ENCODE results near the gene CAPN13. TPM values are rescaled to one million over a fixed set of nuclear protein-coding genes. Genes with fewer than 3 reads are reported as not detected.
"Not testable (repeated sequence)": the region's sequence is repeated elsewhere in the genome, so short reads cannot be mapped to it uniquely, and the experiment has no call there.

The CAPN13 gene
- total and polyA plus RNA-seq, 3 donors from 2014 or later: 0.57 to 2.7 (median 2.2) TPM

- no peak for TF ChIP-seq CTCF (IDR thresholded peaks at IDR 0.05)
- TF ChIP-seq POLR2A (IDR thresholded peaks at IDR 0.05): no peak
- H3K9me3 ChIP-seq: no peaks in the 10 kb centered on the region
- 78 to 85% methylated on average over 3 of the region's 3 CpGs for WGBS, 2 donors
- no peak overlapping the region for H3K27ac ChIP-seq
- H3K4me3 ChIP-seq: no peak overlapping the region
- no peaks in the 10 kb centered on the region for H3K27me3 ChIP-seq
- DNase-seq: no peak
- intact Hi-C loops (cut with DNase I; ENCODE audit: low total_unique reads): loop anchor here (10.0 kb wide), 3 partner anchors 470 to 530 kb away; partner anchors contain the start of gene LBH
- H3K4me1 ChIP-seq: no peaks in the 10 kb centered on the region
- H3K36me3 ChIP-seq (ENCODE audit: low read depth, missing control alignments): no peaks in the 10 kb centered on the region
These were observed 102.8 kb downstream of the CAPN13 start for GRCh38 chr2:30704309-30705020.

- Histone ChIP-seq H3K36me3 (ENCODE audit: low read depth, missing control alignments) (no peaks in the 10 kb centered on the region), H3K4me1 (no peaks in the 10 kb centered on the region), H3K27ac (no peak overlapping the region), H3K27me3 (no peaks in the 10 kb centered on the region), H3K9me3 (no peaks in the 10 kb centered on the region), H3K4me3 (no peak overlapping the region)
- WGBS, 2 donors: 89 to 100% methylated on average over 1 of the region's 1 CpG
- DNase-seq: no peak
- TF ChIP-seq POLR2A (IDR thresholded peaks at IDR 0.05) (no peak), CTCF (IDR thresholded peaks at IDR 0.05) (no peak)
- intact Hi-C loops (cut with DNase I; ENCODE audit: low total_unique reads): loop anchor here (10.0 kb wide), 3 partner anchors 468 to 528 kb away; partner anchors contain the start of gene LBH
These were observed 104.6 kb downstream of the CAPN13 start for GRCh38 chr2:30702694-30703093.

GRCh38 chr2:30701782-30702181, 105.5 kb downstream of the CAPN13 start:
- H3K27me3 ChIP-seq: no peaks in the 10 kb centered on the region
- H3K4me3 ChIP-seq: no peak overlapping the region
- no peak for DNase-seq
- TF ChIP-seq CTCF (IDR thresholded peaks at IDR 0.05): no peak
- TF ChIP-seq POLR2A (IDR thresholded peaks at IDR 0.05): no peak
- no peaks in the 10 kb centered on the region for H3K9me3 ChIP-seq
- H3K4me1 ChIP-seq: no peaks in the 10 kb centered on the region
- no peak overlapping the region for H3K27ac ChIP-seq
- no peaks in the 10 kb centered on the region for H3K36me3 ChIP-seq (ENCODE audit: low read depth, missing control alignments)
- WGBS, 2 donors: 65 to 69% methylated on average over 2 of the region's 2 CpGs
- intact Hi-C loops (cut with DNase I; ENCODE audit: low total_unique reads): loop anchor here (10.0 kb wide), 3 partner anchors 467 to 527 kb away; partner anchors contain the start of gene LBH

- H3K9me3 ChIP-seq; DNase-seq; H3K27ac ChIP-seq; H3K36me3 ChIP-seq (ENCODE audit: low read depth, missing control alignments); intact Hi-C loops (cut with DNase I; ENCODE audit: low total_unique reads); H3K4me3 ChIP-seq; H3K27me3 ChIP-seq; H3K4me1 ChIP-seq: not testable (repeated sequence)
- 86 to 88% methylated on average over 18 of the region's 18 CpGs for WGBS, 2 donors
These were observed 109.8 kb downstream of the CAPN13 start for GRCh38 chr2:30697242-30698103.

GRCh38 chr2:30695749-30696148, 111.5 kb downstream of the CAPN13 start:
- no peaks in the 10 kb centered on the region for H3K9me3 ChIP-seq
- H3K27ac ChIP-seq: no peak overlapping the region
- H3K4me1 ChIP-seq: no peaks in the 10 kb centered on the region
- TF ChIP-seq POLR2A (IDR thresholded peaks at IDR 0.05): no peak
- no peak for TF ChIP-seq CTCF (IDR thresholded peaks at IDR 0.05)
- H3K36me3 ChIP-seq (ENCODE audit: low read depth, missing control alignments): no peaks in the 10 kb centered on the region
- H3K27me3 ChIP-seq: no peaks in the 10 kb centered on the region
- intact Hi-C loops (cut with DNase I; ENCODE audit: low total_unique reads): no loop called here
- H3K4me3 ChIP-seq: no peak overlapping the region
- DNase-seq: no peak
- 79 to 84% methylated on average over 4 of the region's 4 CpGs for WGBS, 2 donors

Data from testis (tissue), 3 donors.